ENCODE results near the gene CNOT6.
"Not testable (repeated sequence)": the region's sequence is repeated elsewhere in the genome, so short reads cannot be mapped to it uniquely, and the experiment has no call there.

CNOT6 gene

GRCh38 chr5:180471866-180472265, 22.3 kb upstream of the CNOT6 start:
- no peak for FAIRE-seq

GRCh38 chr5:180472269-180472668, 21.9 kb upstream of the CNOT6 start:
- FAIRE-seq = no peak

DNA sequence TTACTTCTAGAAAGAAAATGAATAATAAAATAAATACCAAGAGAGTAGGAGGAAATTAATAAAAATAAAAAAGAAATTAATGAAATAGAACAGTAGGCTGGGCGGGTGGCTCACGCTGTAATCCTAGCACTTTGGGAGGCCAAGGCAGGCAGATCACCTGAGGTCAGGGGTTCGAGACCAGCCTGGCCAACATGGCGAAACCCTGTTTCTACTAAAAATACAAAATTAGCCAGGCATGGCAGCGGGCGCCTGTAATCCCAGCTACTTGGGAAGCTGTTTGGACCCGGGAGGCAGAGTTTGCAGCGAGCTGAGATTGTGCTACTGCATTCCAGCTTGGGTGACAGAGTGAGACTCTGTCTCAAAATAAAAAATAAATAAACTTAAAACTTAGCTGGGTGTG, 20.8 kb upstream of the CNOT6 start:
- not testable (repeated sequence) for FAIRE-seq

GRCh38 chr5:180474569-180474968, 19.6 kb upstream of the CNOT6 start:
- no peak for FAIRE-seq

DNA sequence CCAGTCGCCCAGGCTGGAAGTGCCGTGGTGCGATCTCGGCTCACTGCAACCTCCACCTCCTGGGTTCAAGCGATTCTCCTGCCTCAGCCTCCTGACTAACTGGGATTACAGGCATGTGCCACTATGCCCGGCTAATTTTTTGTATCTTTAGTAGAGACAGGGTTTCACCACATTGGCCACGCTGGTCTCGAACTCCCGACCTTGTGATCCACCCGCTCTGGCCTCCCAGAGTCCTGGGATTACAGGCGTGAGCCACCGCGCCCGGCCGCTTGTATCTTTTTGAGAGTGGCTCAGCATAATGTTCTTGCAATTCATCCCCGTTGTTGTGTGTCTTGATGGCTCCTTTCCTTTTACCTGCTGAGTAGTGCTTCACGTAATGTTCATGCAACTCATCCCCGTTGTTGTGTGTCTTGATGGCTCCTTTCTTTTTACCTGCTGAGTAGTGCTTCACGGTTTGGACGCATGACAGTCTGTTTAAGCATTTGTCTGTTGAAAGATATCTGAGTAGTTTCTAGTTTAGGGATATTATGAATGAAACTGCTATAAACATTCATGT, 18.1 kb upstream of the CNOT6 start:
- not testable (repeated sequence) for FAIRE-seq

DNA sequence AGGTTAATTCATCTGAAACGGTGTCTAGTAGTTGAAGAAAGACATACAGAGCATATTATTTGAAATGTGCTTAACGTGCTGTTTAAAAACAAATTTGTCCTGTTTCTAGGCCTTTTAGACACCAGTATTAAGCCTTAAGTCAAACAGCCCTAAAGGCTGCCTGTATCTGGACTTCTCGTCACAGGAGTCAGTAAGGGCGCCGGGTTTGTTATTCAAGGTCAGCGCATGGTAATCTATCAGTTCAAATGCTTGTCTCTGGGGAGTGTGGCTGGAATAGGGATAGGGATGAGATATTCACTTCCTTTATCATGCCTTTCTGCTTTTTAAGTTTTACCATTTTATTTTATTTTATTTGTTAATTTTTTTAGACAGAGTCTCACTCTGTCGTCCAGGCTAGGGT, 9.4 kb upstream of the CNOT6 start:
- FAIRE-seq = no peak

GRCh38 chr5:180486636-180487149, 7.5 kb upstream of the CNOT6 start:
- FAIRE-seq = no peak

DNA sequence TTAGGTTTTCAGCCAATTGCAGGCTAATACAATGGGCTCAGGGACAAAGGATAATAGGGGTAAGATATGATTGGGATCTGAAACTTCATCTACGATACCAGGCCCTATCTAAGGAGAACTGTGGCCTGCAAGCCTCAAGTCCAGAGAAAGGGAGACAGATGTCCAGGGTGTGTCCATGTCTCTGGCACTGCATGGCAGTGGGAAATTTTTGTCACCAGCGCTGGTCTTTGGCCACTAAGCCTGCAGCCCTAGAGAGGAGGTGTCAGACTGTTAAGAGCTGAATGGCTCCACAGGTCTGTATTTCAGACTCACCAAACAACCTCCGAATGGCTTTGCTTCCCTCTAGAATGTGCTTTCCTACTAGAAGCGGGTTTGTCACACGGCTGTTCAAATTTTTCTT, 6.6 kb upstream of the CNOT6 start:
- no peak for FAIRE-seq

DNA sequence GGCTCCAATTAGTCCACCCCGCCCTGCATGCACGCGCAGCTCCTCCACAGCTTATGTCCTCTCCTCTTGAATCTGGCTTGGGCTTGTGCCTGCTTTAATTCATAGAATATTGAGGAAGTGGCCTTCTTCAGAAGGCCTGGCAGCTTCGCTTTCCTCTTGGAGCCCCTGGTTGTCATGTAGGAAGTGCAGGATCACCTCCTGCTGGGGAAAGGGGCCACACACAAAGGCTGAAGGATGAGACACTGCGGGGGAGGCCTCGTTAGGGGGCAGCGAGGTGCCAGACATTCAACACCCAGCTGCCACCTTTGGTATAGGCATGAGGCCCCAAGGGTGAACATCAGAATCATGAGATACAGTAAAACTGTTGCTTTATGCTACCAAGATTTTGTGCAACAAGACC, 2.7 kb upstream of the CNOT6 start:
- no peak for FAIRE-seq

DNA sequence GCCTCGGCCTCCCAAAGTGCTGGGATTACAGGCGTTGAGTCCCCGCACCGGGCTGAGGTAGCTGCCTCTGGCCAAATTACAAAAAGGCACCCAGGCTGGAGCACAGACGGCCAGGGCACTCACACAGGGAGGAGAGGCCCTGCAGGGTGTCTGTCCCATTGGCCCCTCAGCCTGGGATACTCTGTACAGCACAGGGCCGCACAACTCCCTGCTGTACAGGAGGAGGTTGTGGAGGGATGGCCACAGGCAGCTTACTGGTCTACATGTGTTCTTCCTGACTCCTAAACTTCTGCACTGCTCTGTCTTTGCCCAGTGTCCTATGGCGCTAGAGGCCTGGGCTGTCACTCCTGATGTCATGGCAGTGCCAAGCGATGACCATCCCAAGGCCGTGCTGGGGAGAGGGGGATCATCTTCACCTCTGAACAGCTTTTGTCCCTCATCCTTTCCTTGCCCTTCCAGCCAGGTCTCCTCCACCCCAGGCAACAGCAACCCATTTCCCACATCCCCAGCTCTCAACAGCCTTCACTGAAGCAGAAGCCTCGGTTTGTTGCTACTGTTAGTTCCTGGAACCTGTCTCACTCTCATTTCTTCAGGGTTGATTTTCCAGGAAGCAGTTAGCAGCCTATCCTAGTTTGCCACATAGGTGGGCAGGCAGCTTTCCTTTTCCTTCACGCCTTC, 1.8 kb upstream of the CNOT6 start:
- FAIRE-seq = no peak

DNA sequence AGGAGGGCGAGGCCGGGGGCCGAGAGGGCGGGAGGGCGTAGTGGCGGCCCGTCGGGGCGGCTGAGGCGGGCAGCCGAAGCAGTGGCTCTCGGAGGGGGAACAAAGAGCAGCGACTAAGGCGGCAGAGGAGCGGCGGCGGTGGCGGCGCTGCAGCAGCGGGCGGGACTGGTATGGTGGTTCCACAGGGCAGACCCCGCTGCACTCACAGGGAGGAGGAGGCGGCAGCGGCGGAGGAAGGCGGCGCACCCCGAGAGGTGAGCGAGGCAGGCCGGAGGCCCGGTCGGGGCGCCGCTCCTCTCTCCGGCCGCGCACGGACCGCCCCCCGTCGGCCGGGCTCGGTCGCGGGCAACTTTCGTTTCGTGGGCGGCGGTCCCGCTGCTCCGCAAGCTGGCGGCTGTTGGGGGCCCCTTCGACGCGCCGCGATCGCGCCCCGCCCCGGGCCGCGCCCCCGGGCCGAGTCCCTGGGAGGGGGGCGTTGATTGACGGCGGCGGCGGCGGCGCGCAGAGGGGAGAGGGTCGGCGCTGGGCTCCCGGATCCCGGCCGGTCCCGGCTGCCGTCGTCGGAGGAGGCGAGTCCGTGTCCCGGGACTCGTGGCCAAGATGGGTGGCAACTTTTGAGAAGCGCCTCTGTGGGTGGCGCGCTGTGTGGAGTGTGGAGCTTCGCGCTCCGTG, 467 bp downstream of the CNOT6 start:
- no peak for FAIRE-seq

DNA sequence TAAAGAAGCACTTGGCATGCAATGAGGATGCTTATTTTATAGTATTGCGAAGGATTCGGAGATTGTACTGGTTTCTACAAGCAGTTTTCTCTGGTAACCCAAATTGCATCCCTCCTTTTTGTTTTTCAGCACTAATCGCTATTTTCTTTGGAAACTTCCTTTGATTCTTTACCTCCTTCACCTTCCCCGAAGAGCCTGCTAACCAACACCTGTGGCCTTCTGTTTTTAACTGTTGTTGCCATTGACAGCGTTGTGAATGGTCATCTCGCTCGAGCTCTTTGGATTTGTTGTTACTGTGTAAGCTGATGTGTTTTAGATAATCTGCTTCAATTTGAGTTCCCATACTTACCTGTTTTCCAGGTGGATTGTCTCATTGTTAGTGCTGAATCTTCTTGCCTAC, 1.1 kb downstream of the CNOT6 start:
- FAIRE-seq = no peak

- FAIRE-seq = no peak
Observed at GRCh38 chr5:180495991-180496741, 2.0 kb downstream of the CNOT6 start.

DNA sequence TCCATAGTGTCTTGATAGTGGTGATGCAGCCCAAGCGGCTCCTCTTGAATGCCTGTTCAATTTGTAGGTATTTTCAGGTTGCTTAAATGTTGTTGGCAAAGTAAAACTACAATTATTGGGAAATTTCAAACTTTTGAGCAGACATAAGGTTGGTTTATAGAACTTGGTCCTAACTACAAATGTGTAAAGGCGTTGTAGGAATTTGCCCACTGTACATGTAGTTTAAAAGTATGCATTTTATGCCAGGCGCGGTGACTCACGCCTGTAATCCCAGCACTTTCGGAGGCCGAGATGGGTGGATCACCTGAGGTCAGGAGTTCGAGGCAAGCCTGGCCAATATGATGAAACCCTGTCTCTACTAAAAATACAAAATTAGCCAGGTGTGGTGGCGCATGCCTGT, 2.6 kb downstream of the CNOT6 start:
- FAIRE-seq = not testable (repeated sequence)

DNA sequence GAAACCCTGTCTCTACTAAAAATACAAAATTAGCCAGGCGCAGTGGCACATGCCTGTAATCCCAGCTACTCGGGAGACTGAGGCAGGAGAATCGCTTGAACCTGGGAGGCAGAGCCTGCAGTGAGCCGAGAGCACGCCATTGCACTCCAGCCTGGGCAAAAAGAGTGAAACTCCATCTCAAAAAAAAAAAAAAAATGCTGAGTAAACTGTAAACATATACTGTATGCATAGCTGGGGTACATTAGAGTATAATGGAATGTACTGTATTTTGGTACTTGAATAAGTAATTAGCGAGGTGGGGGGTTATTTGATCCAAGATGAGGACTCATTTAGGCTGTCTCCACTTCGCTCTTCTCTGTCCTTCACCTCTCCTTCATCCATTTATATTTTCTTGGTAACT, 3.7 kb downstream of the CNOT6 start:
- FAIRE-seq = not testable (repeated sequence)

GRCh38 chr5:180498378-180498777, 4.2 kb downstream of the CNOT6 start:
- FAIRE-seq = no peak

- no peak for FAIRE-seq
Observed at GRCh38 chr5:180499684-180500083, 5.5 kb downstream of the CNOT6 start.

GRCh38 chr5:180500300-180500699, 6.1 kb downstream of the CNOT6 start:
- FAIRE-seq = not testable (repeated sequence)

GRCh38 chr5:180507661-180508060, 13.5 kb downstream of the CNOT6 start:
- FAIRE-seq = no peak

DNA sequence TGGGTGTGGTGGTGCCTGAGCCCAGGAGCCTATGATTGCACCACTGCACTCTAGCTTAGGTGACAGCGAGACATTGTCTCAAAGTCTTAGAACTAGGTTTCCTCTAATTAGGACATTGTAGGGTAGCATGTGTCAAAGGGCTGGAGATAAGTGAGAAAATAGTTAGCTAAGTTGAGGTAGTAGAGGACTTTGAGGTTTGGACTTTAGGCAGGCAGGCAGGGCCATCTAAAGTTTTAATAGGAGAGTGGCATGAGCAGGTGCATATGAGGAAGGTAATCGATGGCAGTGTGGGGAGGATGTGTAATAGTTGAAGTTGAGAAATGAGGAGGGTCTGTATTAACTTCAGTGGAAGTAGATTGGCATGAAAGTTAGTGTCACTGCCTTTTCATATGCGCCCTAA, 21.1 kb downstream of the CNOT6 start:
- FAIRE-seq = no peak

GRCh38 chr5:180515974-180516373, 21.8 kb downstream of the CNOT6 start:
- FAIRE-seq = not testable (repeated sequence)

- no peak for FAIRE-seq
Observed at GRCh38 chr5:180516440-180516839, 22.3 kb downstream of the CNOT6 start.

DNA sequence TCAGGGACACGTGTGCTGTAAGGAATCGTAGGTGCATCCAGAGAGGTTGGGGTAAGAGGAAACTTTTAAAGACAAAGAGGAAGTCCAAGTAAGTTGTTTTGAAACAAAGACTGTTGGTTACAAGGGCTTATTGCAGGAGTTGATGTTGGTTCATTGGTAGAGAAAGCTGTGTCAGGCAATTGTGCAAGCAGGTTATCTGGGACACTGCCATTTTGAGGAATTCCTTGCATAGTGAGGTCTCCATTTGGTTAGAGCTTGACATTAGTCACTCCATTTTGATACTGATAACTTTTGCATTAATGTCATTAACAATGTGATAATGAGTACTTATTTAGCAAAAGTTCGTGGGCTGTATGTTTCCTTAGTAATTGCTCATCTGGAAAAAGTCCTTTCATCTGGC, 24.9 kb downstream of the CNOT6 start:
- FAIRE-seq = no peak

DNA sequence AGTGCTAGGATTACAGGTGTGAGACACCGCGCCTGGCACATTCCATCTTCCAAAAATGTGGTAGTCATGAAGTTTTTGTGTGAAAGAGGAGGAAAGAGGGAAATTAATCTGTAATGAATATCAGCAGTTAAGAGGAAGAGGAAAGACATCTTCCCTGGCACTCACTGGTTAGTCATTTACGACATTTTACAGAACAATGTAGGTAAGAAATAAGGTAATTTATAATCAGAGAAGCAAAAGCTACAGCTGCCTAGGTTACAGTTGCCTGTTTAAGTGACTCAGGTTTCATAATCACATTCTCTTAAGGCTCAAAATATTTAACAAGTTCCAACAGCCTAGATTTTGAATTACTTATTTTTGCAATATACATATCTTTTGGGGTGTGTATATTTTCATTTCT, 26.9 kb downstream of the CNOT6 start:
- FAIRE-seq = no peak
